Nucleus accumbens (tissue), 56 donors: Measurements from ENCODE around the gene B3GALT4.
"Not testable (repeated sequence)": the region's sequence is repeated elsewhere in the genome, so short reads cannot be mapped to it uniquely, and the experiment has no call there.

ENCODE experiments used
- DNase-seq, 56 donors: peaks; one replicate each; lab custom pipeline; 2025; lab: John Stamatoyannopoulos, UW

B3GALT4 gene

GRCh38 chr6:33271468-33272274, 5.3 kb upstream of the B3GALT4 start, which contains the start of the genes RPS18 and VPS52:
RPS18 (plus strand) TSS chr6:33272075; CDS start chr6:33272120, 45 bp downstream.
VPS52 (minus strand) TSS chr6:33271876; CDS start chr6:33271675, 201 bp downstream.
- DNase-seq, result peak in 55 of 56 donors; percentile 72 to 98 (median 92)

GRCh38 chr6:33272275-33273128, 4.4 kb upstream of the B3GALT4 start:
- no peak for DNase-seq

- no peak for DNase-seq
Observed at GRCh38 chr6:33273129-33273923, 3.6 kb upstream of the B3GALT4 start.

- DNase-seq, result no peak
Observed at GRCh38 chr6:33273924-33274902, 2.7 kb upstream of the B3GALT4 start.

- not testable (repeated sequence) for DNase-seq
Observed at GRCh38 chr6:33275795-33276580, 935 bp upstream of the B3GALT4 start.

GRCh38 chr6:33276581-33276863, 401 bp upstream of the B3GALT4 start:
- no peak for DNase-seq

GRCh38 chr6:33277663-33278391, 904 bp downstream of the B3GALT4 start:
- peak in 2 of 56 donors; percentile 7 to 20 for DNase-seq

GRCh38 chr6:33278392-33278741, 1.4 kb downstream of the B3GALT4 start:
- DNase-seq, result no peak

- DNase-seq, result no peak
Observed at GRCh38 chr6:33278810-33279209, 1.9 kb downstream of the B3GALT4 start.

- no peak for DNase-seq
Observed at GRCh38 chr6:33279257-33279695, 2.4 kb downstream of the B3GALT4 start.

- no peak for DNase-seq
Observed at GRCh38 chr6:33279971-33280511, 3.1 kb downstream of the B3GALT4 start.

- DNase-seq, result no peak
Observed at GRCh38 chr6:33280539-33280938, 3.6 kb downstream of the B3GALT4 start.

- DNase-seq, result not testable (repeated sequence)
Observed at GRCh38 chr6:33285214-33285613, 8.3 kb downstream of the B3GALT4 start.

GRCh38 chr6:33286946-33287914, 10.3 kb downstream of the B3GALT4 start:
- no peak for DNase-seq

GRCh38 chr6:33288141-33288920, 11.4 kb downstream of the B3GALT4 start:
- no peak for DNase-seq
